ENCODE results near the gene OR51V1.

GRCh38 chr11:5242933-5243815, 42.7 kb upstream of the OR51V1 start:
- TF ChIP-seq CTCF (conservative IDR thresholded peaks at IDR 0.05; ENCODE audit: low read depth, low read length) (no peak), EZH2 (IDR thresholded peaks at IDR 0.05; ENCODE audit: low read length, unreplicated experiment) (no peak), EZH2phosphoT487 (IDR thresholded peaks at IDR 0.05; ENCODE audit: borderline replicate concordance, low read length) (no peak)

All from PC-3 (cell line).